Keratinocyte (primary cell): ENCODE measurements around the gene RNASE8. TPM values are rescaled to one million over a fixed set of nuclear protein-coding genes. Genes with fewer than 3 reads are reported as not detected.

ENCODE experiments used
- DNase-seq: peaks from one replicate; pipeline ENCODE4 v3.0.0-alpha.2; 2011; ENCODE audit warnings: low read depth, missing footprints, low spot score
- FAIRE-seq: peaks from 2 replicates; lab custom pipeline; 2011; peaks lifted over from hg19 to GRCh38; lab: Jason Lieb, UNC
- H2AFZ ChIP-seq: 2 replicates; pipeline ENCODE4 v1.6.0; 2012; ENCODE audit warnings: low read length, control low read depth, inconsistent platforms; ENCODE audit not compliant: control insufficient read depth
- H3K27ac ChIP-seq: 2 replicates; pipeline ENCODE4 v1.5.1; 2011; ENCODE audit warnings: low read length; ENCODE audit not compliant: control insufficient read depth, insufficient read depth
- H3K27me3 ChIP-seq: 3 replicates; pipeline ENCODE4 v1.6.0; 2011; ENCODE audit warnings: low read length; ENCODE audit not compliant: control insufficient read depth, insufficient read depth; ENCODE audit errors: extremely low read depth
- H3K36me3 ChIP-seq, 2 experiments: 2 replicates in 1 of 2; 3 replicates in 1 of 2; pipeline ENCODE4 v1.5.1; 2011; ENCODE audit warnings: low read length in 2 of 2, mild to moderate bottlenecking in 1 of 2; ENCODE audit not compliant: control insufficient read depth in 2 of 2, insufficient read depth in 2 of 2; ENCODE audit errors: extremely low read depth in 1 of 2
- H3K4me1 ChIP-seq: 3 replicates; pipeline ENCODE4 v1.5.1; 2011; ENCODE audit warnings: low read length; ENCODE audit not compliant: control insufficient read depth, insufficient read depth; ENCODE audit errors: extremely low read depth
- H3K4me2 ChIP-seq: 3 replicates; pipeline ENCODE4 v1.6.0; 2011; ENCODE audit warnings: low read depth, low read length; ENCODE audit not compliant: control insufficient read depth, insufficient read depth; ENCODE audit errors: extremely low read depth
- H3K4me3 ChIP-seq, 3 experiments: fragments of 200-600 bp in 1 of 3; sonication (generic) in 1 of 3; 2 replicates in 2 of 3; 3 replicates in 1 of 3; pipeline ENCODE4 v1.5.1; 2011 to 2016; ENCODE audit warnings: low read length in 3 of 3, mild to moderate bottlenecking in 3 of 3, control low read depth in 2 of 3, inconsistent platforms in 1 of 3, low read depth in 1 of 3, mixed read lengths in 1 of 3, mixed run types in 1 of 3, moderate library complexity in 1 of 3; ENCODE audit not compliant: control insufficient read depth in 2 of 3, insufficient read depth in 2 of 3; ENCODE audit errors: extremely low read depth in 1 of 3
- H3K79me2 ChIP-seq: 2 replicates; pipeline ENCODE4 v1.6.0; 2012; ENCODE audit warnings: low read length; ENCODE audit not compliant: control insufficient read depth, insufficient read depth
- H3K9ac ChIP-seq: 3 replicates; pipeline ENCODE4 v1.6.0; 2011; ENCODE audit warnings: low read length; ENCODE audit not compliant: control insufficient read depth, insufficient read depth; ENCODE audit errors: extremely low read depth
- H3K9me1 ChIP-seq: 3 replicates; pipeline ENCODE4 v1.6.0; 2011; ENCODE audit warnings: low read length; ENCODE audit not compliant: control insufficient read depth, insufficient read depth; ENCODE audit errors: extremely low read depth
- H3K9me3 ChIP-seq: 2 replicates; pipeline ENCODE4 v1.5.1; 2012; ENCODE audit warnings: low read depth, low read length; ENCODE audit not compliant: control insufficient read depth
- H4K20me1 ChIP-seq: 3 replicates; pipeline ENCODE4 v1.6.0; 2011; ENCODE audit warnings: low read length; ENCODE audit not compliant: control insufficient read depth, insufficient read depth; ENCODE audit errors: extremely low read depth
- EZH2 ChIP-seq: IDR thresholded peaks from one replicate; pipeline ENCODE4 v1.6.1; 2012; ENCODE audit warnings: inconsistent platforms, mild to moderate bottlenecking, low read length, moderate library complexity
- dilution Hi-C: fragments of 300-500 bp; cut with MboI; formaldehyde crosslinking; loops from one replicate; pipeline ENCODE4 v1.7.0; 2020; ENCODE audit warnings: low sequenced_read_pairs; ENCODE audit not compliant: extremely low pct_ligation_motif_present
- polyA plus RNA-seq, 5 experiments: library from polyadenylated mRNA; depleted of rRNA in 3 of 5; stranded (reverse) in 3 of 5; stranded (forward) in 1 of 5; unstranded in 1 of 5; fragments of >200 nt; gene quantifications; 1 replicate in 1 of 5; 2 replicates in 3 of 5; 3 replicates in 1 of 5; pipeline versions ENCODE4 v1.2.1 to v1.2.3, GENCODE V29; 2011 to 2012; ENCODE audit warnings: missing spikeins in 2 of 5, low read depth in 1 of 5, low replicate concordance in 1 of 5
- TF ChIP-seq, protein P1 (sequence below), 3 experiments: IDR thresholded peaks in 1 of 3; conservative IDR thresholded peaks in 1 of 3; optimal IDR thresholded peaks in 1 of 3; 2 replicates in 2 of 3; 3 replicates in 1 of 3; pipeline versions ENCODE3 to v1.5.1; 2011; ENCODE audit warnings: low read length in 3 of 3, mild to moderate bottlenecking in 3 of 3, moderate library complexity in 2 of 3, control low read depth in 1 of 3, inconsistent platforms in 1 of 3; ENCODE audit not compliant: insufficient read depth in 2 of 3; ENCODE audit errors: extremely low read depth in 1 of 3

The RNASE8 gene
- polyA plus RNA-seq, 1 donor (not counting 4 experiments of a cell fraction or from before 2014, with no cell fraction given): not detected

DNA sequence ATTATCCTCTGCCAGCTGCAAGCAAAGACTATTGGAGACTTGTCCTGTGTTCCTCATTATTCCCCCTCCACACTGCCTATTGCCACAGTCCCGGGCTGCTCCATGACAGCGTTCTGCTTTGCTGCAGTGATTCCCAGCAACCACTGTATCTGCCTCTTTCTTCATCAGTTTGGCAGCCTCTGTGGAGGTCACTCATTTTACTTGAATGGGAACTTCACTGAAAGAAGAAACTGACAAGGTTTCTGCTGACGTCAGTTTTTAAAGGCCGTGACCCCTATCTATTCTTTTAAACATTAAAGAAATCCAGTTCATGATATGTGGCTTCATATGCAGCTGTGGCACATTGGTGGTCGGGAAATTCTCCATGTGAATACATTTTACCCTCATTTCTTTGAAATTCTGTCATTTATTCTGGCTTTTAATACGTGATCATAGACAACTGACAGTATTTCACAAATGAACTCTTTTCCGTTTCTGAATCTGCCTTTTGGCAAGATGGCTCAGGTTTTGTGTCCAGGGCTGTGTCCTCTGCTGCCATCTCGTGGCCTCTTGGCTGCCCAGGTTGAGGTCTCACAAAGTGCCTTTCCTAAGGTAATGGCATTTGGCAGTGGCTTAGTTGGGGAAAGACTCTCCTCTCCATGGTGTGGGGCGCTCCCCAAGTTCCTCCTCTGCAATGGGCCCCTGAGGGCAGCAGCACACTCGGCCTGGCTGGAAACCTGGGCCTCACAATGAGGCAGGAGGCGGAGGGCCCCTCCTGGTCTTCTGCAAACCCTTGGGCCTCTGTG, 49.1 kb downstream of the RNASE8 start:
- H3K4me1 ChIP-seq: peaks cover 54% of the 10 kb centered on the region
- FAIRE-seq (no peak), DNase-seq (no peak)
- peaks cover 7% of the 10 kb centered on the region for H3K79me2 ChIP-seq
- no peaks in the 10 kb centered on the region for H3K36me3 ChIP-seq
- peak overlapping the region; percentile 49 for H3K9ac ChIP-seq
- H3K27ac ChIP-seq: peak overlapping the region; percentile 60
- no peak for TF ChIP-seq EZH2
- TF ChIP-seq, protein P1, sequence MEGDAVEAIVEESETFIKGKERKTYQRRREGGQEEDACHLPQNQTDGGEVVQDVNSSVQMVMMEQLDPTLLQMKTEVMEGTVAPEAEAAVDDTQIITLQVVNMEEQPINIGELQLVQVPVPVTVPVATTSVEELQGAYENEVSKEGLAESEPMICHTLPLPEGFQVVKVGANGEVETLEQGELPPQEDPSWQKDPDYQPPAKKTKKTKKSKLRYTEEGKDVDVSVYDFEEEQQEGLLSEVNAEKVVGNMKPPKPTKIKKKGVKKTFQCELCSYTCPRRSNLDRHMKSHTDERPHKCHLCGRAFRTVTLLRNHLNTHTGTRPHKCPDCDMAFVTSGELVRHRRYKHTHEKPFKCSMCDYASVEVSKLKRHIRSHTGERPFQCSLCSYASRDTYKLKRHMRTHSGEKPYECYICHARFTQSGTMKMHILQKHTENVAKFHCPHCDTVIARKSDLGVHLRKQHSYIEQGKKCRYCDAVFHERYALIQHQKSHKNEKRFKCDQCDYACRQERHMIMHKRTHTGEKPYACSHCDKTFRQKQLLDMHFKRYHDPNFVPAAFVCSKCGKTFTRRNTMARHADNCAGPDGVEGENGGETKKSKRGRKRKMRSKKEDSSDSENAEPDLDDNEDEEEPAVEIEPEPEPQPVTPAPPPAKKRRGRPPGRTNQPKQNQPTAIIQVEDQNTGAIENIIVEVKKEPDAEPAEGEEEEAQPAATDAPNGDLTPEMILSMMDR (optimal IDR thresholded peaks at IDR 0.05 in 1 of 3, IDR thresholded peaks at IDR 0.05 in 1 of 3, conservative IDR thresholded peaks at IDR 0.05 in 1 of 3; ENCODE audit: extremely low read depth in 1 of 3, insufficient read depth in 2 of 3, low read length in 3 of 3): peak; percentile 89 to 94 (median 92)
- dilution Hi-C loops: no loop called here
- H2AFZ ChIP-seq: peak overlapping the region; percentile 92
- peak overlapping the region; percentile 83 for H3K4me2 ChIP-seq
- no peaks in the 10 kb centered on the region for H3K27me3 ChIP-seq
- H3K9me1 ChIP-seq: no peaks in the 10 kb centered on the region
- no peaks in the 10 kb centered on the region for H4K20me1 ChIP-seq
- H3K4me3 ChIP-seq: peak overlapping the region in 1 of 3 experiments; percentile 35
- H3K9me3 ChIP-seq: no peaks in the 10 kb centered on the region

DNA sequence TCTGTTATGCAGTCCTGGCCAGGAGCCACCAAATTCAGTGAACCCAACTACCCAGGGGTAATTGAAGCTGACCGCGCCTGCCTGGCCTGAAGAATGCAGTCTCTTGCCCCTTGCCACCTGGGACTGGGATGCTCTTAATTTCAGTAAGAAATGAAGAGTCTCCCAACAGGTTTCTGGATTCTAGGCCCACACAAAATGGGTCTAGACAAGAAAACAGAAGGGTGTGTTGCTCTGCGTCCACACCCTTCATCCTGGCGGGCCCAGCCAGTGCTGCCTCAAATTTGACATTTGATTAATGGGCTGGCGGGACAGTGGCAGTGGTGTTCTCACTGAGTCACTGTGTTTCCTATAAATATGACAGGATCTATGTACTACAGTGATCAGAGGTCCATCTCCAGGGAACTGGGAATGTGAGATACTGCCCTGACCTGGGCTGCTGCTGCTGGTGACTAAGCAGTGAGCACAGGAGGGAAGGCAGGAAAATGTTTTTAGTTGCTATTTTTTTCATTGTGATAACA, 49.7 kb downstream of the RNASE8 start:
- Histone ChIP-seq H3K79me2 (peaks cover 7% of the 10 kb centered on the region), H3K4me3 (no peak overlapping the region), H2AFZ (peak overlapping the region; percentile 75), H4K20me1 (no peaks in the 10 kb centered on the region), H3K27me3 (no peaks in the 10 kb centered on the region), H3K9ac (no peak overlapping the region), H3K4me2 (peak overlapping the region; percentile 83), H3K4me1 (peaks cover 48% of the 10 kb centered on the region), H3K9me3 (no peaks in the 10 kb centered on the region), H3K27ac (peak overlapping the region; percentile 60), H3K9me1 (no peaks in the 10 kb centered on the region), H3K36me3 (no peaks in the 10 kb centered on the region)
- dilution Hi-C loops: no loop called here
- TF ChIP-seq, protein P1 (optimal IDR thresholded peaks at IDR 0.05 in 1 of 3, IDR thresholded peaks at IDR 0.05 in 1 of 3, conservative IDR thresholded peaks at IDR 0.05 in 1 of 3; ENCODE audit: extremely low read depth in 1 of 3, insufficient read depth in 2 of 3, low read length in 3 of 3): no peak
- no peak for TF ChIP-seq EZH2
- FAIRE-seq: no peak
- DNase-seq: no peak

Other genes starting within 250 kb of the RNASE8 start
- not detected in 3 replicates for gene RNASE3, start 166.4 kb upstream of the RNASE8 start, polyA plus RNA-seq
- gene RNASE2, start 102.3 kb upstream of the RNASE8 start, polyA plus RNA-seq: not detected in 3 replicates
- 51.3 to 63.5 TPM (median 61.9 TPM) in 3 replicates for gene METTL17, start 67.8 kb upstream of the RNASE8 start, polyA plus RNA-seq
- 0.37 to 1.2 TPM (median 0.94 TPM) in 3 replicates for gene SLC39A2, start 58.5 kb upstream of the RNASE8 start, polyA plus RNA-seq
- 11.1 to 15.4 TPM (median 12.5 TPM) in 3 replicates for gene NDRG2, start 32.8 kb upstream of the RNASE8 start, polyA plus RNA-seq
- gene TPPP2, start 27.6 kb upstream of the RNASE8 start, polyA plus RNA-seq: not detected in 3 replicates
- not detected in 3 replicates for gene RNASE13, start 23.0 kb upstream of the RNASE8 start, polyA plus RNA-seq
- 17.4 to 36.6 TPM (median 19.0 TPM) in 3 replicates for gene RNASE7, start 15.5 kb upstream of the RNASE8 start, polyA plus RNA-seq
- gene ARHGEF40, start 12.5 kb downstream of the RNASE8 start, polyA plus RNA-seq: 8.7 to 14.4 TPM (median 11.9 TPM) in 3 replicates
- gene ZNF219, start 40.8 kb downstream of the RNASE8 start, polyA plus RNA-seq: 23.1 to 35.3 TPM (median 24.8 TPM) in 3 replicates
- gene TMEM253, start 43.2 kb downstream of the RNASE8 start, polyA plus RNA-seq: 1.1 to 1.4 TPM (median 1.3 TPM) in 3 replicates
- not detected in 3 replicates for gene OR5AU1, start 98.2 kb downstream of the RNASE8 start, polyA plus RNA-seq
- 624 to 871 TPM (median 786 TPM) in 3 replicates for gene HNRNPC, start 211.6 kb downstream of the RNASE8 start, polyA plus RNA-seq
- 0.07 TPM in 1 of 3 replicates, not detected in the others for gene RPGRIP1, start 222.3 kb downstream of the RNASE8 start, polyA plus RNA-seq